Body of pancreas (tissue), 4 donors: ENCODE results near the gene CUL4B.
A peak's percentile ranks its signal among the peaks of the same experiment; 100 is the strongest.

Experiments
- POLR2A ChIP-seq, 3 donors: fragments of 450-650 bp; IDR thresholded peaks; one replicate each; pipeline ENCODE4 v1.6.1; 2016; ENCODE audit warnings: antibody characterized with exemption in 3 of 3, mild to moderate bottlenecking in 2 of 3
- TF ChIP-seq, protein P1 (sequence below), 7 experiments: fragments of 450-650 bp in 4 of 7; fragments of 200-600 bp in 3 of 7; sonication (generic) in 3 of 7; IDR thresholded peaks; one replicate each; pipeline ENCODE4 v1.5.1; 2016 to 2019; ENCODE audit warnings: antibody characterized with exemption in 7 of 7

DNA sequence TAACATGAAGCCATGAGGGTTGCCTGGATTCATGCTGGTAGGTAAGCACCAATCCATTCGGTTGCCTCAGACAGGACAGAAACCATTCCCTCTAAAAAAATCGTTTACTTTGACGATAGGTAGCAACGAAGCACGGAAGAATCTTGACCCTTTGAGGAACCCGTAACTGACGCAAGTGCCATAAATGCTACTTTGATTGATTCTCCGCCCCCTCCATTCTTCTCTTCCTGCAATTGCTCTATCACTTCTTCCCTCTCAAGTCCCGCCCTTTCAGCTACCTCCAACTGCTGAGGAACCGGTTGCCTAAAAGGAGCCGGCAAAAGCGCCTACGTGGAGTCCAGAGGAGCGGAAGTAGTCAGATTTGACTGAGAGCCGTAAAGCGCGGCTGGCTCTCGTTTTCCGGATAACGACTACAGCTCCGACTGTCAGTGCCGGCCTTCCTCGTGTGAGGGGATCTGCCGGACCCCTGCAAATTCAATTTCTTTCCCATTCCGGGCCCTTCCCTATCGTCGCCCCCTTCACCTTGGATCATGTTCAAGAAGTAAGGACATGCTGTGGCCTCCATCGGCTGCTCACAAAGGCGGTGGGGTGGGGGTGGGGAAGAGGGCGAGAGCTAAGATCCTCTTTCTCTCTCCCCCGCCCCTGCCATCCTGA lies 43.1 kb upstream of the CUL4B start, which contains the start of gene MCTS1:
- TF ChIP-seq, protein P1, sequence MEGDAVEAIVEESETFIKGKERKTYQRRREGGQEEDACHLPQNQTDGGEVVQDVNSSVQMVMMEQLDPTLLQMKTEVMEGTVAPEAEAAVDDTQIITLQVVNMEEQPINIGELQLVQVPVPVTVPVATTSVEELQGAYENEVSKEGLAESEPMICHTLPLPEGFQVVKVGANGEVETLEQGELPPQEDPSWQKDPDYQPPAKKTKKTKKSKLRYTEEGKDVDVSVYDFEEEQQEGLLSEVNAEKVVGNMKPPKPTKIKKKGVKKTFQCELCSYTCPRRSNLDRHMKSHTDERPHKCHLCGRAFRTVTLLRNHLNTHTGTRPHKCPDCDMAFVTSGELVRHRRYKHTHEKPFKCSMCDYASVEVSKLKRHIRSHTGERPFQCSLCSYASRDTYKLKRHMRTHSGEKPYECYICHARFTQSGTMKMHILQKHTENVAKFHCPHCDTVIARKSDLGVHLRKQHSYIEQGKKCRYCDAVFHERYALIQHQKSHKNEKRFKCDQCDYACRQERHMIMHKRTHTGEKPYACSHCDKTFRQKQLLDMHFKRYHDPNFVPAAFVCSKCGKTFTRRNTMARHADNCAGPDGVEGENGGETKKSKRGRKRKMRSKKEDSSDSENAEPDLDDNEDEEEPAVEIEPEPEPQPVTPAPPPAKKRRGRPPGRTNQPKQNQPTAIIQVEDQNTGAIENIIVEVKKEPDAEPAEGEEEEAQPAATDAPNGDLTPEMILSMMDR (IDR thresholded peaks at IDR 0.05): no peak
- TF ChIP-seq POLR2A (IDR thresholded peaks at IDR 0.05): peak; percentile 28 to 83 (median 80)
